ENCODE measurements around the gene CNST. TPM values are rescaled to one million over a fixed set of nuclear protein-coding genes. Genes with fewer than 3 reads are reported as not detected.

CNST gene
- total and polyA plus RNA-seq, 9 of the 15 experiments (the other 6 are each of a cell fraction or from before 2014, with no cell fraction given): 17.0 to 55.3 (median 30.8) TPM

- TF ChIP-seq CCNT2 (IDR thresholded peaks at IDR 0.05; ENCODE audit: borderline replicate concordance, extremely low read depth, insufficient read length, low read depth, low read length): peak; percentile 37
- peak; percentile 94 for TF ChIP-seq LEF1 (IDR thresholded peaks at IDR 0.05)
- peak; percentile 13; the same call in 1 of the 2 replicates for TF ChIP-seq VEZF1 (CRISPR knock-in tag; IDR thresholded peaks at IDR 0.05)
- no peak for TF ChIP-seq THRAP3 (IDR thresholded peaks at IDR 0.05; ENCODE audit: borderline replicate concordance)
- peak in 1 of 2 experiments; percentile 88; a peak in 2 of 4 replicates for TF ChIP-seq ZMIZ1 (IDR thresholded peaks at IDR 0.05; ENCODE audit: low read depth in 2 of 2, low read length in 2 of 2)
- no peak for TF ChIP-seq SAFB2 (IDR thresholded peaks at IDR 0.05; ENCODE audit: borderline replicate concordance, low read depth, low read length, severe bottlenecking)
- TF ChIP-seq GATAD2A (IDR thresholded peaks at IDR 0.05): no peak
- TF ChIP-seq HEY1 (CRISPR knock-in tag; IDR thresholded peaks at IDR 0.05; ENCODE audit: borderline replicate concordance): 0 out of 2 replicates have a peak, but pooled peaks have one; percentile 71
- TF ChIP-seq ZBTB5 (IDR thresholded peaks at IDR 0.05): no peak
- TF ChIP-seq ZBTB33 (CRISPR knock-in tag; IDR thresholded peaks at IDR 0.05): peak; percentile 62; the same call in 1 of the 2 replicates
- TF ChIP-seq PTRF (tag; IDR thresholded peaks at IDR 0.05): no peak
- TF ChIP-seq SIRT6 (IDR thresholded peaks at IDR 0.05; ENCODE audit: low read depth, low read length): no peak
- TF ChIP-seq SMARCE1 (IDR thresholded peaks at IDR 0.05): peak; percentile 96
- TF ChIP-seq GATA2 (CRISPR knock-in tag; IDR thresholded peaks at IDR 0.05): peak; percentile 45; the same call in 1 of the 2 replicates
- TF ChIP-seq CHD2 (IDR thresholded peaks at IDR 0.05; ENCODE audit: low read depth, low read length): no peak
- TF ChIP-seq ZBTB2 (IDR thresholded peaks at IDR 0.05): no peak
- no peak for TF ChIP-seq RUNX1 (IDR thresholded peaks at IDR 0.05; ENCODE audit: low read depth)
- TF ChIP-seq RBM15 (IDR thresholded peaks at IDR 0.05; ENCODE audit: insufficient read depth, low read length): no peak
These were observed 11.5 kb downstream of the CNST start (continued) for GRCh38 chr1:246577720-246578106.

Measured in K562 (cell line).